ENCODE measurements around the gene UST.
"Not testable (repeated sequence)": the region's sequence is repeated elsewhere in the genome, so short reads cannot be mapped to it uniquely, and the experiment has no call there.

UST gene

DNA sequence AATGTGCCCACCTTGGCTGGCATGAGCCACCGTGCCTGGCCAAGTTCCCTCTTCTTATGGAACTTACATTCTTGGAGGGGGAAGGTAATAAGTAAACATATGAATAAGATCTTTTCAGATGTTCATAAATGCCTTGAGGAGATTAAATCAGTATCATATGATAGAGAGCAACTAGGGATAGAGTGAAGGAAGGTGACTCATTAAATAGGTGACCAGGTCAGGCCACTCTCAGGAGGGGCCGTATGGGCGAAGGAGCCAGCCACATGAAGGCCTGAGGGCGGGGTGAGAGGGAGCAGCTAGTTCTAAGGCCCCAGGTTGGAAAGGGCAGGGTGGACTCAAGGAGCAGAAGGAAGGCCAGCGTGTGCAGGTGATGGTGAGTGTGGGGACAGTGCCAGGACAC lies 91.1 kb downstream of the UST start:
- DNase-seq (ENCODE audit: low read depth) = no peak

DNA sequence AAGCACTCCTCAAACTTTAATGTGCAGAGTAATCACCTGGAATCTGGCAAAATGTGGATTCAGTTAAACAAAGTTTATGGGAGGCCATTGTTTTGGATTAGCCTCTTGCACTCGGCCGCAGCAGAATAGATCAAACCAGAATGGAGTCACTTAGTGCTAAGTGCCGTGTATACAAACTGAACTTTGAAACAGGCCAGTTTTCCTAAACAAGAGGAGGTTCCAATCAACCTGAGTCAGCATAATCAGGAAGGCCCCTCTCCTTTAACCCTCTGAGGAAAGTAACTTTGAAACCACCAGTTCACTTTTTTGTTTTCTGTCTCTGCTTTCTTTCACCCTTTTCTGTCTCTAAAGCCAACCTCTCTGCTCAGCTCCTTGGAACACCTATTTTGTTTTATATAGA lies 92.2 kb downstream of the UST start:
- no peak for DNase-seq (ENCODE audit: low read depth)

DNA sequence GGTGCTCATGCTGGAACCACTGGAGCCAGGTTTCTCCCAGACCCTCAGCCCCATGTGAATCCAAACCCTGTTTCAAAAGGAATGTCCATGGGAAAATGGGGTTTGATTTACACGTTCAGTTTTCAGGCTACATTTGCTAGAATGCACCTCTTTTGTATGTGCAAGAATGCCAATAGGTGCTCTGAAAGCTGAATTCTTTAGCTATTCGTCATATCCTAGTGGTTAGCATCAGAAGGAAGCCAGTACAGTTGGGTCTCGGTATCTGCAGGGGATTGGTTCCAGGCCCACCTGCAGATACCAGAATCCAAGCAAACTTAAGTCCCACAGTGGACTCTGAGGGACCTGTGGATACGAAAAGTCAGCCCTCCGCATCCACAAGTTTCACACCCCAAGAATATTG lies 93.4 kb downstream of the UST start:
- no peak for DNase-seq (ENCODE audit: low read depth)

DNA sequence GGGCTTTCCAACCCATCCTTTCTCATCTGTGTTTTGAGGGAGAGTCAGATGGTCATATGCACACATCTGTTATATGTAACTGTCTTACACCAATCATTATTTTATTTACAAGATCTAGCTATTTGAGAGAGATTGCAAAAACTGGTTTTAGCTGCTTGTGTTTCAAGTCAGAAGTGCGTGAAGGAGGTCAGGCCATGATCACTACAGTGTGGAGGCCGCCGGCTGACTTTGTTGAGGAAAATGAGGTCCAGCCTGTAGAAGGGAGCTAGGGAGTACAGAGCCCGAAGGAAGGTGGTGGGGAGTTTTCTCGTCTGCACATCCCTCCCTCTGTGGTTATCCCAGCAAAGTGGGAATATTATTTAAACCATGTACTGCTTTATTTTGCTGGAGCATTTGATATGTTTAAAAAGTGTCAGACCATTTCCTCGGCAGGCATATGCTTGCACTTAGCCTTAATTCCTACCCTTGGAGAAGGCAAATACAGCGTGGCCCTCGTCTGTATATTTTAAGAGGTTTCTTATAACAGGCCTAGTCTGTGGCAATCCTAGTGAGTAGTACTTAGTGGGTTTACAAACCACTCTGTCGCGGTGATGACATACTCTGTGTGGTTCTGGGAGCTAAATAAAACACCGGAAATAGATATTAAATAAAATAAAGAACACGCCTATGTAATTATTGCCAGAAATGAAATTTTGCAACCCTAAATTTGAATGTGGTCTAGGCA lies 95.6 kb downstream of the UST start:
- DNase-seq (ENCODE audit: low read depth) = no peak

DNA sequence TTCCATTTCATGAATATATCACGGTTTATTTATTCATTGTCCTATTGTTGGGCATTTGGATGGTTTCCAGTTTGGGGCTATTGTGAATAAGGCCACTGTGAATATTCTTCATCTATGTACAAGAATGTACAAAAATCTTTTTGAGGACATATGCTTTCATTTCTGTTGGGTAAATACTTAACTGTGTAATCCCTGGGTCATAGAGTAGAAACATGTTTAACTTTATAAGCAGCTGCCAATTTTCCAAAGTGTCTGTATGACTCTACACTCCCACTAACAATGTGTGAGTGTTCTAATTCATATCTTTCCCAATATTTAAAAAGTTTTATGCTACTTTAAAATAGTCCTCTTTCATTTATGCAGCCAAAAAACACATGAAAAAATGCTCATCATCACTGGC lies 98.6 kb downstream of the UST start:
- DNase-seq (ENCODE audit: low read depth) = no peak

DNA sequence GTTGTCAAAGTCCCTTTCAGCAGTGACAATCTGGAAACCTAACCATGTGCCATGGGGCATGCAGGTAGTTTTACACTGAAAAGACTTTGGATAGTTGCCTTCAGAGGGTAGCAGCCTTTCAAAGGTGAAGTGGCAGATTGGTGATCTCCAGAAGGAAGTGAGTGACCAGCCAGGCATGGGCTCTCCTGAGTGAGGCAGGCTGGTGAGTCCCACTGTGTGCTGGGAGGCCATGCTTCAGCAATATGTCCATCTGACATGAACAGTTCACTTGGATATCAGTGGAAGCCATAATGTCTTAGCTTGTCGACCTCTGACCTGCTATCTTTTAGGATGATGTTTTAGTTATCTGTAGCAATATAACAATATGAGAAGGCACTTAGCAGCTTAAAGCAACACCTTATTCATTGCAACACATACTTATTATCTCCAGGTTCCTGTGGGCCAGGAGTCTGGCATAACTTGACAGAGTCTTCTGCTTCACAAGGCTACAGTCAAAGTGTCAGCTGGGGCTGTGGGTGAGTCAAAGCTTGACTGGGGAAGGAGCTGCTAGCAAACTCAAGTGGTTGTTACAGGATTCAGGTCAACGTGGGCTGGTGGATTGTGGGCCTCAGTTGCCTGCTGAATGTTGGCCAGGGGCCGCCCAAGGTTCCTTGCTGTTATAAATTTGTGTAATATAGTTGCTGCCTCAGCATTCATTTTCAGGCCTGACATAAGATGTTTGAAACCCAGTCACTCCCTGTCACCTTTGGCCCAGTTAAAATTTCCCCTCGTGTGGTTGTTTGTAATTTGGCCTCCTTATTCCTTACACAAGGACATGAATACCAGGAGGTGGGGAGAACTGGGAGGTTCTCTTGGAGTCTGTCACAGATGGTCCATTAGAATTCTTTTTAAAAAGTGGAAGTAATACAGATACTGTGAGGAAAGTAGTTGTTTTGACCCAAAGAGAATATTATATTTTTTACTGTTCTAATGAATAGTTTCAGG lies 100.2 kb downstream of the UST start:
- DNase-seq (ENCODE audit: low read depth) = no peak

DNA sequence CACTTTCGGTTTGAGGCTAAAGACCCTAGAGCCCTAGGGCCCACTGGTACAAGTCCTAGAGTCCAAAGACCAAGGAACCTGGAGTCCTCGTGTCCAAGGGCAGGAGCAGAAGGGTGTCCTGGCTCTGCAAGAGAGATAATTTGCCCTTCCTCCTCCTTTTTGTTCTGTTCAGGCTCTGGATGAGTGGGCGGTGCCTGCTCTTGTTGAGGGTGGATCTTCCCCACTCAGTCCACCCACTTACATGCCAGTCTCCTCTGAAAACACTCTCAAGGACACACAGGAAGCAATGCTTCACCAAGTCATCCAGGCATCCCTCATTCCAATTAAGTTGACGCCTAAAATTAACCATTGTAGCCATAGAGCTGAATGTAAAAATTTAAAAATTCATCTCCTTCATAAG lies 102.1 kb downstream of the UST start:
- no peak for DNase-seq (ENCODE audit: low read depth)

DNA sequence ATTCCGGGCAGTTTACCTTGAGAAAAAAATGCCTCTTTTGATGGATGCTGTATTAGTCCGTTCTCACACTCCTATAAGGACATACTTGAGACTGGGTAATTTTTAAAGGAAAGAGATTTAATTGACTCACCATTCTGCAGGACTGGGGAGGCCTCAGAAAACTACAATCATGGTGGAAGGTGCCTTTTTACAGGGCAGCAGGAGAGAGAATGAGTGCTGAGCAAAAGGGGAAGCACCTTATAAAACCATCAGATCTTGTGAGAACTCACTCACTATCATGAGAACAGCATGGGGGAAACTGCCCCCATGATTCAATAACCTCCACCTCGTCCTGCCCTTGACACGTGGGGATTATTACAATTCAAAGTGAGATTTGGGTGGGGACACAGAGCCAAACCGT lies 102.6 kb downstream of the UST start:
- not testable (repeated sequence) for DNase-seq (ENCODE audit: low read depth)

DNA sequence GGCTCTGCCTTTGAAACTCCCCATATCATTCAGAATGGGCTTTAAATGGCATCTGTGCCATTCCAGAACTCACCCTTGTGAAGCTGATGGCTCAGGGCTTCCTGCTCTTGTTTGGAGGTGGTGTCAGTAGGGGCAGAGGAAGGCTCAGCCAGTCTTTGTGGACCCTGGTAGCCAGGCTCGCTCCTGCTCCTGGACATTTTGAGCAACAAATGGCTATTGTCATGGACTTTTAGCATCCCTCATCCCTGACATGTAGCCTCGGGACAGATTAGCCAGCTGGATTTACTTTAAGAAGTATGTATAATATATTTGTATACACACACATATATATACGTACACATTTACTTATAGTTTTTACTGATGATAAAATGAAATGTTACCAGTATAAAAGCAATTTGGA lies 104.1 kb downstream of the UST start:
- DNase-seq (ENCODE audit: low read depth) = no peak

DNA sequence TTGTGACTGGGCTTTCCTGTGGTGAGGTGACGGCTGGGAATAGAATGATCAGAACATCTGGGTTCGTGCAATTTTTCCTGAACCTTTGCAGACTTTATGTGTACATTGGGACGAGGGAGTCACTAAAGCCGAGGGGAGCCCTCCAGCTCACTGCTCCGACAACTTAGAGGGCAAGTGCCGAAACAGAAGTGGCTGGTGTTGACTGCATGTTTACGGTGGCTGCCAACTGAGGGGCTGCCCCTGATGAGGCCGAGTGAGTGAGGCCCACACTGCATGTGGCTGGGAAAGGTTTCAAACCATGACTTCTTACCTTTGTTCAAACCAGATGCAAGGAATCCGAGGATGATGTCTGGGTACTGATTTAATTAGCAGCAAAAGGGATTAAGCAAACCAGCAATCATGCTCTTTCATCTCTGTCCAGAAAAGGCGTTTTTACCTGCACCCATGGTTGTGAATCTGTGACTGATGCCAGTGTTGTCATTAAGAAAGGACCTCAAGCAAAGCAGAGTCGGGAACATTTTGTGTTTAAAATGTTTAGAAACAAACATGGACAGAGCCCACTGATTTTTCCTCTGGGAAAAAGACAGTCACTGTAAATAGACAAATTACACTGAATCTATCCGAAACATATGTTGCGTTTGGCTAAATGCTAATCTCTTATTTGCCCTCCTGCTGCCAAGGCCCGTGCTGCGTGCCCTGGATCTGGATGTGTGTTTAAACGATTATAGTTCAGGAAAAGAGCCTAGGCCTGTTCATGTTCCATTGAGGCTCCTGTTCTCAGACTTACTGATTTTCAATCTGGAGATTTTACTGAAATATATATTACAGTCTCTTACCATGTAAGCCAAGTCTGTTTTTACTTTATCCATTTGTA lies 105.1 kb downstream of the UST start:
- DNase-seq (ENCODE audit: low read depth) = no peak

DNA sequence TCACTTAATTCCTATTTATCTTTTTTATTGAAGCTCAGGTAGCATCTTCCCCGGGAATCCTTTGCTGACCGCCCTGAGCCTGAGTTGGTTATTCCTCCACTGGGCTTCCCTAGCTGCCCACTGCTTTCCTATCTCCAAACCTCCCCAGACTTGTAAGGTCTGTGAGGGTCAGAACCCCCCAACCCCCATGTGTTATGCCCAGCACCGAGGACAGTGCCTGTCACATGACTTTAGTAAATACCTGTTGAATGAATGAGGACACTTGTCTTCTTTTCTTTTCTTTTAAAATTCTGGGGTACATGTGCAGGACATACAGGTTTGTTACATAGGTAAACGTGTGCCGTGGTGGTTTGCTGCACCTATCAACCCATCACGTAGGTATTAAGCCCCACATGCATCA lies 105.9 kb downstream of the UST start:
- DNase-seq (ENCODE audit: low read depth) = no peak

DNA sequence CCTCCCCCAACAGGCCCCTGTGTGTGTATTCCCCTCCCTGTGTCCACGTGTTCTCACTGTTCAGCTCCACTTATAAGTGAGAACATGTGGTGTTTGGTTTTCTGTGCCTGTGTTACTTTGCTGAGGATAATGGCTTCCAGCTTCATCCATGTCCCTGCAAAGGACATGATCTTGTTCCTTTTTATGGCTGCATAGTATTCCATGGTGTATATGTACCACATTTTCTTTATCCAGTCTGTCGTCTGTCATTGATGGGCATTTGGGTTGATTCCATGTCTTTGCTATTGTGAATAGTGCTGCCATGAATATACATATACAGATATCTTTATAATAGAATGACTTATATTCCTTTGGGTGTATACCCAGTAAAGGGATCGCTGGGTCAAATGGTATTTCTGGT lies 106.3 kb downstream of the UST start:
- DNase-seq (ENCODE audit: low read depth) = not testable (repeated sequence)

DNA sequence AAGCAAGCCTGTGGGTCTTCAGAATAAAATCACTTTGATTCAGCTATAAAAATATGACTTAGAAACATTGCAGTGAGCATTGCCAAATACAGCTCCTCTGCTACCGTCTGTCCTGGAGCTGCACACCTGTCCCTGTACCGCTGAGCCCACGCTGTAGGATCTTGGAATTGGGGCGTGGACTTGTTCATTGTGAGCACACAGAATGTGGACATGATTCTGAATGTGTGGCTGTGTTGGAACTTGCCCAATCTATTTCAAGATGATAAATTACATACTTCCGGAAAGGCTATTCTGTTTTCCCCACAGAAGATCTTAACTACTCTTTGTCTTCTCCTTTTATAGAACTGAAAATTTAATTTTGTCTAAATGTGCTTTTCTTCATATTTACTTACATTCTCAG lies 107.3 kb downstream of the UST start:
- DNase-seq (ENCODE audit: low read depth) = no peak

DNA sequence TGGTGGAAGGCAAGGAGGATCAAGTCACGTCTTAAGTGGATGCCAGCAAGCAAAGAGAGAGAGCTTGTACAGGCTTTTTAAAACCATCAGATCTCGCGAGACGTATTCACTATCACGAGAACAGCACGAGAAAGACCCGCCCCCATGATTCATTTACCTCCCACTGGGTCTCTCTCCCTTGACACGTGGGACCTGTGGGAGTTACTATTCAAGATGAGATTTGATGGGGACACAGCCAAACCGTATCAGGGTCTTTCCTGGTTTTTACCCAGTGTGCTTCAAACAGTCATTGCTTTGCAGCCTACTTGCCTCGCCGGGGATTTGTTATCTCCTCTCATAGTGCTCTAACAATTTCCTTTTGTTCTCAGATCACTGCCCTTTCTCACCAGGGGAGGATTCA lies 108.2 kb downstream of the UST start:
- no peak for DNase-seq (ENCODE audit: low read depth)

DNA sequence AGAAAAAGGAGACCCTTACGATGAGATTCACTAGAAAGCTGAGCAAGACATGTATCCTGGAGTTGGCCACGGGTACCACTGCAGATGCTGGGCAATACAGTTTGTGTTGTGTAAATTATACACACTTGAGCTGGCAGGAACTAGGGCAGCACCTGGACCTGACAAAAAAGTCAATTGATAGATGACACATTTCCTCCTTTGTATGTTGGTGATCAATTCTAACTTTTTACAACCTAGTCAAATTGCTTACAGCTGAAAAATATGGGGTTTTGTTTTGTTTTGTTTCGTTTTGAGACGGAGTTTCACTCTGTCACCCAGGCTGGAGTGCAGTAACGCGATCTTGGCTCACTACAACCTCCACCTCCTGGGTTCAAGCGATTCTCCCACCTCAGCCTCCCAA lies 108.9 kb downstream of the UST start:
- no peak for DNase-seq (ENCODE audit: low read depth)

DNA sequence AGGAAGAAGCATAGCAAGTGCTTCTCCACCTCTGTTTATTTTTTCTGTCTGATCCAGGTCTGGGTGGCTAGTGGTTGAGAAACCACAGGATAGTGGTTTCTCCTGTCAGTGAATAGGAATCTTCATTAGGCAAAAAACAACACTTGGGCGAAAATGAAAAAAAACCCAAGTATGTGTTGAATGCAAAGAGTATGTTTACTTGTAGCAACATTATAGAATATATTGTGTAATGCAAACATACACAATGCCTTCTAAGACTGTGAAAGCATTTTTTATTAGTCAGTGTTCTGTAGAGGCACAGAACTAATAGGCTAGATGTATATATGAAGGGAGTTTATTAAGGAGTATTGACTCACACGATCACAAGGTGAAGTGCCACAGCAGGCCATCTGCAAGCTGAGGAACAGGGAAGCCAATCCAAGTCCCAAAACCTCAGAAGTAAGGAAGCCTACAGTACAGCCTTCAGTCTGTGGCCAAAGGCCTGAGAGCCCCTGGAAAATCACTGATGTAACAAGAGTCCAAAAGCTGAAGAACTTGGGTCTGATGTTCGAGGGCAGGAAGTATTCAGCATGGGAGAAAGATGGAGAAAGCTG lies 111.1 kb downstream of the UST start:
- DNase-seq (ENCODE audit: low read depth) = no peak

DNA sequence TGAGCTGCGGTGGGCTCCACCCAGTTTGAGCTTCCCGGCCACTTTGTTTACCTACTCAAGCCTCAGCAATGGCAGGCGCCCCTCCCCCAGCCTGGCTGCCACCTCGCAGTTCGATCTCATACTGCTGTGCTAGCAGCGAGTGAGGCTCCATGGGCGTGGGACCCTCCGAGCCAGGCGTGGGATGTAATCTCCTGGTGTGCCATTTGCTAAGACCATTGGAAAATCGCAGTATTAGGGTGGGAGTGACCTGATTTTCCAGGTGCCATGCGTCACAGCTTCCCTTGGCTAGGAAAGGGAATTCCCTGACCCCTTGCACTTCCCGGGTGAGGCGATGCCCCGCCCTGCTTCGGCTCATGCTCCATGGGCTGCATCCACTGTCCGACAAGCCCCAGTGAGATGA lies 117.3 kb downstream of the UST start:
- not testable (repeated sequence) for DNase-seq (ENCODE audit: low read depth)

DNA sequence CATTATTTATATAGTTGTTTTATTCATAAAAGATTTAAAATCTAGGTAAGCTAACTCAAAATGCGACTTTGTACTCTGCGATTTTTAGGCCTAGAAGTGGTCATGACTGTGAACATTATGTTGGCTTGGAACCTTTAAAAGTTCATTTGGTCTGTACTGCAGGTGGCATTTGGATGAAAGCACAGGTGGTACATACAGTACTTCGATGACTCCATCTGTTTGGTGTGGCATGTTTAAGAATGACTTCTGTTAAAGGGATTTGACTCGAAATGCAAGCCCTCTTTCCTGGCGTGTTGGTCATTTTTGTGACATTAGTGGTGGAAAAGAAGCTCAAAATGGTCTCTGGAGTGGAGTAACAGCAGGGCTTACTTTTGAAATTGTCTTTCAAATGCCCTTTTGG lies 118.1 kb downstream of the UST start:
- no peak for DNase-seq (ENCODE audit: low read depth)

DNA sequence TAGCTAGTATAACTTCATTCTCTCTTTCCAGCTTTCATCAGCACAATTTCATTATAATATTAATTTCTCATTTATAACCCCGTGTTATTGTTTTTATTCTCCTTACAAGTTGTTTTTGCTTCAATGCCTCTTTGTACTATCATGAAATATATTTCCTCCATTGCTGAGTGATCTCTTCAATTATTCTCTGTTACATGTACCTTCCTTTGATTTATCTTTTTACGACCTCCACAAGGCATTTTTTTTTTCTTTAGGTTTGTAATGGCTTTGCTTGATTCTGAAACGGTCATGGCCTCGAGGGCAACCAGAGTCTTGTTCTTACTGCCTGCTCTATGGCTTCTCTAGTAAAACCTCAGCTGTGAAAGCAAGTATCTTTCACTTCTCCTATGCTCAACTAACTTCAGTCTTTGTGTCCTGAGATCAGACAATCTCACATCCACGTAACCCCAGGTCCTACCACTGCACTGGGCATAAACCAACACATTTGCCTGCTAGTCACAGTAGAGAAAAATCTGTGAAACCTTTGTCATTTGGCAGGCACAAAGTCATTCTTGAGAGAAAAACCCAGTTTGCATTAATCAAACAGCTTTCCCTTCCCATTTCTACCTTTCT lies 119.9 kb downstream of the UST start:
- DNase-seq (ENCODE audit: low read depth) = no peak

DNA sequence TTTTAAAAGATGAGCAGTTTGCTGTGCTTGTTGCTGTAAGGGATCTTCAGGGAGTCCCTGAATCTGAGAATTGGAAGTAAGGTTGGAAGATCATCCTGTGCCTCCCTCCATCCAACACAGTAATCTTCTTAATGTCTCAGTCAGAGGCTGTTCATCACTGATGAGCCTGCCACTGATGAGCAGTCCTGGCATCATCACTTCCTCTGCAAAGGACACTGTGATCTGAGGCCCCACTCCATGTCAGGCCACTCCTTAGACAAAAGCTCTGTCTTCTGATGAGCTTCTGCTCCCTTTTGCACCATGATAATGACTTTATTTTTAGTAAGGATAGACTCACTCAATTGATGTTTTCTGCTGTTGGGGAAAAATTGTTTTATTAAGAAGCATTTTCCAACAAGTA lies 121.0 kb downstream of the UST start:
- no peak for DNase-seq (ENCODE audit: low read depth)

DNA sequence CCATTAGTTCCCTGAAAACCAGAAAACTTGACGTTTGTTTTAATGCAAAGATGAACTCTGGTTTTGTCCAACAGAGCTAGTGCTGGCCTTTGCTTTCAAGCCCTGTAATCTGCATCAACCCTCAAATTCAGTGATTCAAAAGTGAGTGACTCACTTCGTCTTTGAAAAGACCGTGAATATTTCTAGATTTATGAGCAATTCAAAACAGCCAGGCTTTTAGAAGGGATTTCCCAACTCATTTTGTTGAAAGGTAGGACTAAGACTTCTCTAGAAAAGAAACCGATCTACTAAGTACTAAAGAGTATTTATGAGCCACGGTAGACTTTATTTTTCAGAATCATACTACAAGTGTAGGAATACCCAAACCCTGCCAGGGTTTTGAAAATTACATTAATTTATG lies 121.5 kb downstream of the UST start:
- no peak for DNase-seq (ENCODE audit: low read depth)

DNA sequence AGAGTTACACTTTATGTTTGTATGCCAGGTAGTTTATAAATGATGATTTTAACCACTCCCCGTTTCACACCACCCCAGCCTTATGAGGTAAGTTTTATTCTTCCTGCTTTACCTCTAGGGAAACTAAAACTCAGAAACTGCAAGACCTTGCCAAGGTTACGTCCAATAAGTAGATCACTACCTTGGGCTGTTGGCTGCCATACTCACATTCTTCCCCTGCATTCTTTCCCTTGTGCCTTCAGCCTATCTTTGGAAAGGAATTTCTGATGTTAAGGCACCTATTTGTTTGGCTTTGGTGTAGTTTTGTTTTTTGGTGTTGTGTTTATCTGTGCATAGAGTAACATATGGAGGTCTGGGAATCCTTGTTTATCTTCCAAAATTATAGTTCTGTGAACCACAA lies 122.1 kb downstream of the UST start:
- no peak for DNase-seq (ENCODE audit: low read depth)
